Peyer's patch (tissue), 4 donors: Measurements from ENCODE around the gene FUT7.
"Not testable (repeated sequence)": the region's sequence is repeated elsewhere in the genome, so short reads cannot be mapped to it uniquely, and the experiment has no call there.

Experiments used
- POLR2A ChIP-seq, 2 donors: fragments of 450-650 bp; IDR thresholded peaks; one replicate each; pipeline ENCODE4 v1.5.1; 2017; ENCODE audit warnings: antibody characterized with exemption in 2 of 2, mild to moderate bottlenecking in 2 of 2, moderate library complexity in 2 of 2
- TF ChIP-seq, protein P1 (sequence below), 6 experiments: fragments of 450-650 bp in 4 of 6; fragments of 200-600 bp in 2 of 6; sonication (generic) in 1 of 6; IDR thresholded peaks; one replicate each; pipeline ENCODE4 v1.5.1; 2017 to 2019; ENCODE audit warnings: antibody characterized with exemption in 6 of 6, mild to moderate bottlenecking in 3 of 6, moderate library complexity in 1 of 6

DNA sequence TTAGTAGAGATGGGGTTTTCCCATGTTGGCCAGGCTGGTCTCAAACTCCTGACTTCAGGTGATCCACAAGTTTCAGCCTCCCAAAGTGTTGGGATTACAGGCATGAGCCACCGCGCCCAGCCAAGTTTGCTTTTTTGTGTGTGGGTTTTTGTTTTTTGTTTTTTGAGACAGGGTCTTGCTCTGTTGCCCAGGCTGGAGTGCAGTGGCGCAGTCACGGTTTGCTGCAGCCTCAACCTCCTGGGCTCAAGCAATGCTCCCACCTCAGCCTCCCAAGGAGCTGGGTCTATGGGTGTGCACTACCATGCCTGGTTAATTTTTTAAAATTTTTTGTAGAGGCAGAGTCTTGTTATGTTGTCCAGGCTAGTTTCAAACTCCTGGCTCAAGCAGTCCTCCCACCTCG, 1.6 kb upstream of the FUT7 start:
- TF ChIP-seq, protein P1, sequence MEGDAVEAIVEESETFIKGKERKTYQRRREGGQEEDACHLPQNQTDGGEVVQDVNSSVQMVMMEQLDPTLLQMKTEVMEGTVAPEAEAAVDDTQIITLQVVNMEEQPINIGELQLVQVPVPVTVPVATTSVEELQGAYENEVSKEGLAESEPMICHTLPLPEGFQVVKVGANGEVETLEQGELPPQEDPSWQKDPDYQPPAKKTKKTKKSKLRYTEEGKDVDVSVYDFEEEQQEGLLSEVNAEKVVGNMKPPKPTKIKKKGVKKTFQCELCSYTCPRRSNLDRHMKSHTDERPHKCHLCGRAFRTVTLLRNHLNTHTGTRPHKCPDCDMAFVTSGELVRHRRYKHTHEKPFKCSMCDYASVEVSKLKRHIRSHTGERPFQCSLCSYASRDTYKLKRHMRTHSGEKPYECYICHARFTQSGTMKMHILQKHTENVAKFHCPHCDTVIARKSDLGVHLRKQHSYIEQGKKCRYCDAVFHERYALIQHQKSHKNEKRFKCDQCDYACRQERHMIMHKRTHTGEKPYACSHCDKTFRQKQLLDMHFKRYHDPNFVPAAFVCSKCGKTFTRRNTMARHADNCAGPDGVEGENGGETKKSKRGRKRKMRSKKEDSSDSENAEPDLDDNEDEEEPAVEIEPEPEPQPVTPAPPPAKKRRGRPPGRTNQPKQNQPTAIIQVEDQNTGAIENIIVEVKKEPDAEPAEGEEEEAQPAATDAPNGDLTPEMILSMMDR (IDR thresholded peaks at IDR 0.05) = not testable (repeated sequence)
- not testable (repeated sequence) for TF ChIP-seq POLR2A (IDR thresholded peaks at IDR 0.05)
